GM19023 (cell line): ENCODE measurements around the gene ANKRD16.
"Not testable (repeated sequence)": the region's sequence is repeated elsewhere in the genome, so short reads cannot be mapped to it uniquely, and the experiment has no call there.

Source experiments
- ATAC-seq: cut with Tn5 transposase; IDR thresholded peaks from one replicate; pipeline ENCODE4 v1.9.1; 2021; ENCODE audit warnings: mild to moderate bottlenecking, moderate library complexity; ENCODE audit not compliant: unreplicated experiment

Gene ANKRD16

GRCh38 chr10:5877041-5877440 is 12.7 kb downstream of the ANKRD16 start:
- not testable (repeated sequence) for ATAC-seq

GRCh38 chr10:5876181-5876768 is 13.4 kb downstream of the ANKRD16 start:
- ATAC-seq = no peak

- peak; percentile 73 for ATAC-seq
Observed at GRCh38 chr10:5873515-5873995, 16.1 kb downstream of the ANKRD16 start.

- no peak for ATAC-seq
Observed at GRCh38 chr10:5871596-5871995, 18.1 kb downstream of the ANKRD16 start.

- ATAC-seq = no peak
Observed at GRCh38 chr10:5869156-5869555, 20.5 kb downstream of the ANKRD16 start.

- not testable (repeated sequence) for ATAC-seq
Observed at GRCh38 chr10:5868383-5868782, 21.3 kb downstream of the ANKRD16 start.

GRCh38 chr10:5867091-5867615 is 22.5 kb downstream of the ANKRD16 start:
- ATAC-seq = not testable (repeated sequence)

- ATAC-seq = not testable (repeated sequence)
Observed at GRCh38 chr10:5866451-5867081, 23.1 kb downstream of the ANKRD16 start.

- ATAC-seq = not testable (repeated sequence)
Observed at GRCh38 chr10:5862981-5863685, 26.6 kb downstream of the ANKRD16 start.

- peak; percentile 93 for ATAC-seq
Observed at GRCh38 chr10:5862360-5862961, 27.2 kb downstream of the ANKRD16 start.

GRCh38 chr10:5860066-5860465 is 29.6 kb downstream of the ANKRD16 start:
- no peak for ATAC-seq

- ATAC-seq = no peak
Observed at GRCh38 chr10:5858811-5859210, 30.9 kb downstream of the ANKRD16 start.

GRCh38 chr10:5856701-5857004 is 33.0 kb downstream of the ANKRD16 start:
- ATAC-seq = no peak

GRCh38 chr10:5855979-5856700 is 33.6 kb downstream of the ANKRD16 start:
- ATAC-seq = no peak

- ATAC-seq = no peak
Observed at GRCh38 chr10:5854131-5854475, 35.6 kb downstream of the ANKRD16 start.

- not testable (repeated sequence) for ATAC-seq
Observed at GRCh38 chr10:5846667-5847066, 43.0 kb downstream of the ANKRD16 start.

GRCh38 chr10:5844345-5845055 is 45.2 kb downstream of the ANKRD16 start:
- no peak for ATAC-seq

- no peak for ATAC-seq
Observed at GRCh38 chr10:5843686-5844344, 45.9 kb downstream of the ANKRD16 start.

- ATAC-seq = no peak
Observed at GRCh38 chr10:5841965-5842364, 47.7 kb downstream of the ANKRD16 start.
